Renal cortex interstitium (tissue), 15 donors: Measurements from ENCODE around the gene NPPC. TPM values are rescaled to one million over a fixed set of nuclear protein-coding genes. Genes with fewer than 3 reads are reported as not detected.
"Not testable (repeated sequence)": the region's sequence is repeated elsewhere in the genome, so short reads cannot be mapped to it uniquely, and the experiment has no call there.

Experiments
- DNase-seq, 11 donors: peaks; one replicate each; pipeline ENCODE4 v3.0.0-alpha.2; 2013; ENCODE audit warnings: low read depth in 9 of 11, low spot score in 4 of 11; ENCODE audit errors: extremely low read depth in 1 of 11
- long read RNA-seq, 16 experiments: transcript quantifications; one replicate each; lab custom pipeline, GENCODE V29; 2026
- polyA plus RNA-seq, 3 donors: library from polyadenylated mRNA; unstranded; fragments of 120-200 nt; gene quantifications; one replicate each; pipeline ENCODE4 v1.2.1, GENCODE V29; 2013; ENCODE audit not compliant: insufficient read length in 3 of 3

NPPC gene, protein sequence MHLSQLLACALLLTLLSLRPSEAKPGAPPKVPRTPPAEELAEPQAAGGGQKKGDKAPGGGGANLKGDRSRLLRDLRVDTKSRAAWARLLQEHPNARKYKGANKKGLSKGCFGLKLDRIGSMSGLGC
- polyA plus RNA-seq, result 1 to 10 TPM in 1 of 3 donors, under 1 TPM in 2; 0.25 to 1.1 (median 0.67) TPM
- long read RNA-seq, donor 1, partial matches to known transcripts, result 0 of 1 reads
- long read RNA-seq, donor 1, other reads (novel, unspliced or antisense), result 0 of 1 reads
- long read RNA-seq, donor 2, result 0 reads
- long read RNA-seq, donor 3, result 0 reads
- long read RNA-seq, donor 4, partial matches to known transcripts, result 0 of 1 reads
- long read RNA-seq, donor 4, other reads (novel, unspliced or antisense), result 0 of 1 reads
- long read RNA-seq, donor 5, result 0 reads
- long read RNA-seq, donor 6, result 0 reads
- long read RNA-seq, donor 7, result 0 reads
- long read RNA-seq, donor 8, partial matches to known transcripts, result 0 of 1 reads
- long read RNA-seq, donor 8, other reads (novel, unspliced or antisense), result 0 of 1 reads
- long read RNA-seq, donor 9, result 0 reads
- long read RNA-seq, donor 10, partial matches to known transcripts, result 0 of 1 reads
- long read RNA-seq, donor 10, other reads (novel, unspliced or antisense), result 0 of 1 reads
- long read RNA-seq, donor 11, partial matches to known transcripts, result 0 of 1 reads
- long read RNA-seq, donor 11, other reads (novel, unspliced or antisense), result 0 of 1 reads
- long read RNA-seq, donor 12, partial matches to known transcripts, result 0 of 2 reads
- long read RNA-seq, donor 12, other reads (novel, unspliced or antisense), result 0 of 2 reads
- long read RNA-seq, donor 13, partial matches to known transcripts, result 0 of 1 reads
- long read RNA-seq, donor 13, other reads (novel, unspliced or antisense), result 0 of 1 reads
- long read RNA-seq, donor 14, result 0 reads
- long read RNA-seq, donor 15, partial matches to known transcripts, result 0 of 1 reads
- long read RNA-seq, donor 15, other reads (novel, unspliced or antisense), result 0 of 1 reads
- long read RNA-seq, donor 16, partial matches to known transcripts, result 0 of 3 reads
- long read RNA-seq, donor 16, other reads (novel, unspliced or antisense), result 0 of 3 reads

DNA sequence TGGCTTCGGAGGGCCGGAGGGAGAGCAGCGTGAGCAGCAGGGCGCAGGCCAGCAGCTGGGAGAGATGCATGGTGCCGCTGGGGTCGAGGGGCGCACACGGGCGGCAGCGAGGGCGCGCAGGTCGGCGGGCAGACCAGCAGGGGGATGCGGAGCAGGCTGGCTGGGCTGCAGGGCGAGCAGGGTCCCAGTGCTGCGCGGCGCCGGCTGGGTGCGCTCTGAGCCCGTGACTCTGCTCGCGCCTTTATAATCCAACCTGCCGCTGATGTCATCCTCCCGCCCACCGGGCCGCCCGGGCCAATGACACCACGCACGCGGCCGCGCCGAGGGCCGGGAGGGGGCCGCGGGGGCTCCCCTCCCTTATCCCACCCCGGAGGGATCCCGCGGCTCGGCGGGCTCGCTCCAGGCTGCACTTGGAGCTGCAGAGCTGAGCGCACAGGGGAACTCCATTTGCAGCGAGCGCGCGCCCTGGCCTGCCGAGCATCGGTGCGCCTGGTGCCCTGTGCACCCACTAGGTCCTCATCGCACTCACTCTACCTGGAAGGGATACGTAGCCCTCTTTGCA is at the start of gene NPPC:
NPPC (minus strand) TSS at position 217 of the 562 bp plus-strand sequence; CDS start at position 70, 147 bp downstream.
- peak in 9 of 11 donors; percentile 46 to 69 (median 61) for DNase-seq

DNA sequence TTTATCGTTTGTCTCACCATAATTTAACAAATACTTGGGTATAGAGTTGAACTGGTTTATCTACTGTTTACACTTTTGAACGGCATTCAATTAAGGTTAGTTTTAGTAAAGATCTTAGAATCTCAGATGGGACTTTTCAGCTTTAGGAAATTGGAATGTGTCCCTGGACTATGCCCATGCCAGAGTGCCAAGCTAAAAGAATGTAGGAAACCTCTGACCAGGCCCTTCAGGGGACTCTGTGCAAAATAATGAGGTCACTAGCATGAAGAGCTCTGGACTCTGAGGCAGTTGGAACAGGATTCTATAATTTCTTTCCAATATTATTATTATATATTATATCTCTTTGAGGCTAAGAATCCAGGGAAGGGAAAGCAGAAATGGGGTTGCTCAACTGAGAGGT is 48.8 kb upstream of the NPPC start:
- DNase-seq, result no peak

DNA sequence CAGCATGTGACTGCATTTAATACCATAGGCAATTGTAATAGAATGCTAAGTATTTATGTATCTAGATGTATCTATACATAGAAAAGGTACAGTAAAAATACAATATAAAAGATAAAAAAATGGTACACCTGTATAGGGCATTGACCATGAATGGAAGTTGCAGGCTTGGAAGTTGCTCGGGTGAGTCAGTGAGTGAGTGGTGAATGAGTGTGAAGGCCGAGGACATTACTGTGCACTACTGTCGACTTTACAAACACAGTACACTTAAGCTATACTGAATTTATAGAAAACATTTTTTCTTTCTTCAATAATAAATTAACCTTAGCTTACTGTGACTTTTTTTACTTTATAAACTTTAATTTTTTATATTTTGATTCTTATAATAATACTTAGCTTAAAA is 44.3 kb upstream of the NPPC start:
- no peak for DNase-seq

DNA sequence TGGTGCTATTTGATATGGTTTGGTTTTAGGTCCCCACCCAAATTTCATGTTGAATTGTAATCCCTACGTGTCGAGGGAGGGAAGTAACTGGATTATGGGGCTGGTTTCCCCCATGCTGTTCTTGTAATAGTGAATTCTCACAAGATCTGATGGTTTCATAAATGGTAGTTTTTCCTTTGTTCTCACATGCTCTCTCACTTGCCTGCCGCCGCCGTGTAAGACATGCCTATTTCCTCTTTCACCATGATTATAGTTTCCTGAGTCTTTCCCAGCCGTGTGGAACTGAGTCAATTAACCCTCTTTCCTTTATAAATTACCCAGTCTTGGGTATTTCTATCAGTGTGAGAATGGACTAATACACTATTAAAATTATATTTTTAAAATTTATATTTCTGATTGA is 42.6 kb upstream of the NPPC start:
- DNase-seq, result no peak

DNA sequence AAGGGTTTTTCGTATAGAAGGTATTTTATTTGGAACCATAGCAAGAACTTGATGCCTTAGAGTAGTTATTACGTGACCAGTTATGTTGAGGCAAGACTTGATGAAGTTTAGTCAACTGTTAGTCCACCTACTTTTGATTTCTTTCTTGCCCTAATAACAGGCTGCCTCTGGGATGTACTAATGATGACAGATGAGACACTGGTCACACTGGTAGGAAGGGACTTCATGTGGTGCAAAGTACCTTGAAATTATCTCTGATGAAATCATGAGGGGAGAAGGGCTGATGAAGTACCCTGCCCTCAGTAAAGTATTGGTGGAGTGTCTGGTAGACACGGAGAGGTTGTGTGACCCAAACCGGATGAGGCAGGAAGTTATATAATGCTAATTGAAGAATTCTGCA is 40.7 kb upstream of the NPPC start:
- no peak for DNase-seq

DNA sequence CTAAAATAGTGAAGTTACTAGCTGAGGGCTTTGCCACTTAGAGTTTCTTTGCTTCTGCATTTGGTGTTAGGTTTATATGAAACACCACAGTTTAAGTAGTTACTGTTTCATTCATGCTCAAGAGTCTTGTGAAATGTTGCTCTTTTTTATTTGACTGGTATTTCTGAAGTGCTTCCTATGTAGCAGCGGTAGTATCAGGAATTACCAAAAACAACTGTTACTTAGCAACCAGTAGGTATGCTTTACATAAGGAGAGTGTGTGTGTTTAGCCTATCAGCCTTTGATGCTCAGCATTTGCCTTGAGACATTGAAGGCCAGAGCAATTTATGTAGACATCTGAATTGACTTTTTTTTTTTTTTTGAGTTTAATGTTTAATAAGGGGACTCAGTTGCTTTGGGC is 38.9 kb upstream of the NPPC start:
- no peak for DNase-seq

DNA sequence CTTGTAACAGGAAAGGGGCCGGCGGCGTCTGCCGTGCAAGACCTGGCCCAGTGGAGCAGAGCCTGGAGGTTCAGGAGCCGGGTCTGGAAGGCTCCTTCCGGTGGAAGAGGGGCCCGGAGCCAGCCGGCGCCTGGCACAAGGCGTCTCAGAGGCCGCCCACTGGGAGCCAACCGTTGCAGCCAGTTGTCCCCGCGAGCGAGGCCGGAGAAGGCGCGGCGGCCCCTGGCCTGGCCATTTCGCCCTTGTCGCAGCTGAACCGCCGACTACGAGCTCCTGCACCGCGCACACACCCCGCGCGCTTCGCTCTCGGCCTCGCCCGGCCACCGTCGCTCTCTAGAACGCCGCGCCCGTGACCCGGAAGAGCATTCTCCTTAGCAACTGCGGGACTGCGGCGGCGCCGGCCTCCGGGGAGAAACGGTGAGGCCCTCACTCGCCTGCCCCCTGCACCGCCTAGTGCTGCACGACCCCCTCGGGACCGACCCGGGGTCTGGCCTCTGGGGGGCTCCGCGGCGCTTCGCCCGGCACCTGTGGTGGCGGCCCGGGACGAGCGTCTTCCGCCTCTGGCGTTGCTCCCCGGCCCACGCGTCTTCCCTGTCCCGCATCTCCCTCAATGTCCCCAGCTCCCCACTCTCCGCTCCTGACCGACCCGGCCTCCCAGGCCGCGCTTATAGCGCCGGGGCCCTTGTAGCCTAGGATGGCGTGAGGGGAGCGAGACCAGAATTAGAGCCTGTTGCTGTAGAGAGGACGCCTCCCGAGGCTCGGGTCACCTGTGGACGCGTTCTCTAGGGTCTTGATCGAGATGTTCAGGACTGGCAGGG is 35.4 kb upstream of the NPPC start, which contains the start of gene DIS3L2:
DIS3L2 (plus strand) TSS at position 365 of the 818 bp plus-strand sequence. CDS start 53,215 bp downstream, outside the sequence.
- DNase-seq, result peak; percentile 53 to 86 (median 76)

DNA sequence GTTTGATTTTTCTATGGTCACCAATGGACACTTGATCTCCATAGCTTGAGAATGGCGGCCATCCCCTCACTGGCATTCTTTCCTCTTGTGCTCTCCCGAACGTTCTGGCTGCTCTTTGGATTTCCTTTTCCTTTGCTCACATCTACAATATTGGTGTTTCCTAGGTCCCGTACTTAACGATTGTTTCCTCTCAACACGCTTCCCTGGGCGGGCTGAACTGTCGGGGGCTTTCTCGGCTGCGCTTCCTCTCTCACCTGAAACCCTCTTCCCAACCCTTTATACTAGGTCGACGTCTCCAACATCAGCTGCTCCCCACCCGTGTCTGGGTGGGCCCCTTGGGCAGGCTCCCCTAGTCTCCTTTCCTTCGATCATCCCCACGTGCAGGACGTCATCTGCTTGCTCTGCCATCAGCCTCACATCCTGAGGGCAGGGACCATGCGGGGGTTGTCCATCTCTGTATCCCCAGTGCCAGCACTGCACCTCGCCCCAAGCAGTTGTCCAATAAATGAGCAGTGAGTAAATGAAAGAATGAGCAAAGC is 34.7 kb upstream of the NPPC start:
- DNase-seq, result no peak

DNA sequence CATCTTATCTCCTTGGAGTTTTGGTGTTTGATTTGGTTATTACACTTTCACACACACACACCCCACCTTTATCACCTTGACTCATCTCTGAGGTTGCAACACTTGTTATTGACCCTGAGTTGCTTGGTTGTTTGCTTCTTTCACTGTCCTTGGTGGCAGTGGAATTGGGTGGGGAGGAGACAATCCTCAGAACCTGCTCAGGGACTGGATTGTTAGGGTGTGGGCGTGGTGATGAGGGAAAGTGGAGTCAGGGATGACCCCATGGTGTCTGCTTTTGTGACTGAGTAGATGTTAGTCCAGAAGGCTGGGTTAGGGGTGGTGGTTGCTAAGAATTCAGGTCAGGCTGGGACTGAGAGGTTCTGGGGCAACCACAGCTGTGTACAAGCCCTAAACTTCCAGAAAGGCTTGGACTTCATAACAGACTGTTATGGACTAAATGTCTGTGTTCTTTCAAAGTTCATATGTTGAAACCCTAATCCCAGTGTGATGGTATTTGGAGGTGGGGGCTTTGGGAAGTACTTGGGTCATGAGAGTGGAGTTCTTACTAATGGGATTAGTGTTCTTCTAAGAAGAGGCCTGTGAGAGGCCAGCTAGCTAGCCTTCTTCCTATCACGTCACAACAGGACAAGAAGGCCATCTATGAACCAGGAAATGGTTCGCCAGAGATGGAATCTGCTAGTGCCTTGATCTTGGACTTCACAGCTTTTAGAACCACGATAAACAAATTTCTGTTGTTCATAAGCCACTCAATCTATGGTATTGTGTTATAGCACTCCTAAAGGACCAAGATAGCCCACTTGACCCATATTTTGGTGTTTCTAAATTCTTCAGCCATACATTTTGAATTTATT is 31.9 kb upstream of the NPPC start:
- DNase-seq, result no peak

DNA sequence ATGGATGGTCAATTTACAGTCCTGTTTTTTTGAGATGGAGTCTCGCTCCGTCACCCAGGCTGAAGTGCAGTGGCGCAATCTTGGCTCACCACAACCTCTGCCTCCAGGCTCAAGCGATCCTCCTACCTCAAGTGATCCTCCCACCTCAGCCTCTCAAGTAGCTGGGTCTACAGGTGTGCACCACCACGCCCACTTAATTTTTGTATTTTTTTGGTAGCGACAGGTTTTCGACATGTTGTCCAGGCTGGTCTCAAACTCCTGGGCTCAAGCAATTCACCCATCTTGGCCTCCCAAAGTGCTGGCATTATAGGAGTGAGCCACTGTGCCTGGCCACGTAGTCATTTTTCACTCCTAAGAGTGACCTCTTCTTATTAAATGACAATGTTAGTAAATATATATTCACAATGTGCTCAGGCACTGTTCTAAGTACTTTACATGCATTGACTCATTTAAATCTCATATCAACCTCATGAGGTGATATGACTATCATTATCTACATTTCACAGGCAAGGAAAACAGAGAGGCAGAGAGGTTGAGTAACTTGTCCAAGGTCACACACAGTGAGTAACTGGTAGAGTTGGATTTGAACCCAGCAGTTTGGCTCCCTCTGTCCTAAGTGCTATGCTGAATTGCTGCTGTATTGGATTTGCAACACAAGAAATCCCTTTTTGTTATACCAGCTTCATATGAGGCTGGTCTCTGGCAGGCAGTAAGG is 29.7 kb upstream of the NPPC start:
- DNase-seq, result no peak

DNA sequence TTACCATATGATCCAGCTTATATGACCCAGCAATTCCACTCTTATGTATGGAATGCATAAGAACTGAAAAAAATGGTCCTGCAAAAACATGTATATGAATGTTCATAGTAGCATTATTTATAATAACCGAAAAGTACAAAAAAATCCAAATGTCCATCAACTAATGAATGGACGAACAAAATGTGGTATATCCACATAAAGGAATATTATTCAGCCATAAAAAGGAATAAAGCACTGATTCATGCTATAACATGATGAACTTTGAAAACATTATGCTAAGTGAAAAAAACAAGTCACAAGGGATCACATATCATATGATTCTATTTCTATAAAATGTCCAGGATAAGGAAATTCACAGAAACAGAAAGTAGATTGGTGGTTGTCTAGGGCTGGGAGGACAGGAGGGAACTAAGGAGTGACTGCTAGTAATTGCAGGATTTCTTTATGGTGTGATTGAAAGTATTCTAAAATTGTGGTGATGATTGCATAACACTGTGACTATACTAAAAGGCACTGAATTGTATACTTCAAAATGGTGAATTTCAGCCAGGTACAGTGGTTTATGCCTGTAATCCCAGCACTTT is 25.3 kb upstream of the NPPC start:
- DNase-seq, result no peak

DNA sequence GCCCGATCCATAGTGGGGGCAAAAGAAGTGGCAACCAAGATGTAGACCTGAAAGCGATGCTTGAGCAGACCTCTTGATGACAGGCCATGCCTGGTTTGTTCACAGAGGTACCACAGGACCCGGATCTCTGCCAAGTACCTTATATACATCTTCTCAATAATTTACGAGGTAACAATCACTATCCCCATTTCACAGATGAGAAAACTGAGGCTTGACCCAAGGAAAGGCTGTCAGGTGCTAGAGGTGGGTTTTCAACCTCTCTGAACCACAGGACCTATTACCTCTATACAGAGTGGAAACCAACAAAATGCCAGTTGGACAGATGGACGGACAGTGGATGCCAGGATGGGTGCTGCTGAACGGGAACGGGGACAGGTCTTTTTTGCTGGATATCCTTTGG is 21.5 kb upstream of the NPPC start:
- DNase-seq, result no peak

DNA sequence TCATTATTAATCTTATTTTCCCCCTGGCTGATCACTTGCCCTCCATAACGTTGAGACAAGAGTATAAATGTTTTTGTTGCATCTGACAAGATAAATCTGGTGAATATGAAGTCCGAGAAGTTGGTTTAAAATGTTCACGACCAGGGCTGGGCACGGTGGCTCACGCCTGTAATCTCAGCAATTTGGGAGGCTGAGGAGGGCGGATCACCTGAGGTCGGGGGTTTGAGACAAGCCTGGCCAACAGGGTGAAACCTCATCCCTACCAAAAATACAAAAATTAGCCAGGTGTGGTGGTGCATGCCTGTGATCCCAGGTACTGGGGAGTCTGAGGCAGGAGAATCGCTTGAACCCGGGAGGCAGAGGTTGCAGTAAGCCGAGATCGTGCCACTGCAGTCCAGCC is 20.9 kb upstream of the NPPC start:
- not testable (repeated sequence) for DNase-seq

DNA sequence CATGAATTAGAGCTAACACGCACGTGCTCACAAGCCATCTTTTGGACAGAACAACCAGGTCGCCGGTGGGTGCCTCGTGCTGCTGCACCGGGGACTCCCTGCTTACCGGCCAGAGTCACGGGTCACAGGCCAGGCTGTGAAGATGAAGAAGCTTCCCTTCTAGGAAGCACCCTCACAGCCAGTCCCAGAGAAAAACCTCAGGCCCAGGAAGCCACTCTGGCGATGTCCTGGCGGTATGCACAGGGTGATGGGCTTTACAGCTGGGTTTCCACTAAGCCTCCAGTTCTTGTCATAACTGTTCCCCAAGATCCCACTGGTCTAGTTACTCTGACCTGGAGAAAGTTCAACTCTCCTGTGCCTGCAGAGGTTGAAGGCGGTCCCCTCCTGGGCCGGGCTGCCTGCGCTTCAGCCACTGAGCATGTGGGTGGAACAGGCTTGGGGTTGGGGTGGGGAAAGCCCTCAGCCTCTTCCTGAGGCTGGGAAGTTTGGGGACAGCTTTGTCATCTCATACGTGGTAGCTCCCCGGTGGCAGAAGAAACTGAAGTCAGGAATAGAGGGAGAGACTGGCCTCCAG is 20.1 kb upstream of the NPPC start:
- DNase-seq, result no peak

DNA sequence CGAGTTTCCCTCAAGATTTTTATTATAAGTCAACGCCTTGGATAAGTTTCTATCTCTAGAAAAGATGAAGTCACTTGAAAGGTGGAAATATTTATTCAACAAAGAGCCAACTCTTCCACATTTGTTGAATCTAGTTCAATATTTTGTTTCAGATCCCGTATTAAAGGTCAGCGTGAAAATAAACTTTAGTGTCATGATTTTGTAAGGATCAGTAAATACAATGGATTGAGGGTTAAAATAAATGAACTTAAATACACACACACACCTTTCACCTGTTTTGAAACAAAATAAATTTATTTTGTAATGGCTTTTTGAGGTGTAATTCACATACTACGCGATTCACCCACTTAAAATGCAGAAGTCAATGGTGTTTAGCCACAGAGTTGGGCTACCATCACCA is 16.0 kb upstream of the NPPC start:
- no peak for DNase-seq

DNA sequence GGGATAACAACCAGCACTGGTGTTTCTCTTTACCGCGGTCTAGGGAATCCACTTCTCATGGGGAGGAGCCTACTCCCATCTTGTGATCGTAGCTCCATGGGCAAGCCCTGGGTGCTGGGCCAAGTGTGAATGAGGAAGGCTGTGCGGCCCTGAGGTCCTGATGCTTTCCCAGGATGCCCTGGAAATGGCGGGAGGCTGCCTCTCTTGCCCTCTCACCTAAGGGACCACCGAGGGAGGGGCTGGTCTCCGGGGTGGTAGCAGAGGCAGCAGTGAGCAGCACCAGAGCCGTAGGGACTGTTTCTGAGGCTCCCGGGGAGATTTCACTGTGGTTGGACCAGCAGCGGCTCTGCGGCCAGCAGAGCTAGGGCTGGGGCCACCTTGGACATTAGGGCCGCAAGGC is 15.5 kb upstream of the NPPC start:
- no peak for DNase-seq
